Vagina (tissue), 2 donors: Measurements from ENCODE around the gene RAB12.

Source experiments
- POLR2A ChIP-seq, 2 donors: fragments of 450-650 bp; IDR thresholded peaks; one replicate each; pipeline ENCODE4 v1.6.1; 2017; ENCODE audit warnings: antibody characterized with exemption in 2 of 2, mild to moderate bottlenecking in 2 of 2, moderate library complexity in 2 of 2
- POLR2AphosphoS5 ChIP-seq, 2 donors: sonication (generic); formaldehyde crosslinking; IDR thresholded peaks; one replicate each; pipeline ENCODE4 v1.9.0; 2017; ENCODE audit warnings: antibody characterized with exemption in 2 of 2, mild to moderate bottlenecking in 2 of 2, low read depth in 1 of 2; ENCODE audit not compliant: insufficient read depth in 1 of 2
- TF ChIP-seq, protein P1 (sequence below), 3 experiments: fragments of 450-650 bp in 2 of 3; fragments of 200-600 bp in 1 of 3; sonication (generic) in 1 of 3; IDR thresholded peaks; one replicate each; pipeline ENCODE4 v1.5.1; 2017 to 2019; ENCODE audit warnings: antibody characterized with exemption in 3 of 3, mild to moderate bottlenecking in 2 of 3, moderate library complexity in 2 of 3

DNA sequence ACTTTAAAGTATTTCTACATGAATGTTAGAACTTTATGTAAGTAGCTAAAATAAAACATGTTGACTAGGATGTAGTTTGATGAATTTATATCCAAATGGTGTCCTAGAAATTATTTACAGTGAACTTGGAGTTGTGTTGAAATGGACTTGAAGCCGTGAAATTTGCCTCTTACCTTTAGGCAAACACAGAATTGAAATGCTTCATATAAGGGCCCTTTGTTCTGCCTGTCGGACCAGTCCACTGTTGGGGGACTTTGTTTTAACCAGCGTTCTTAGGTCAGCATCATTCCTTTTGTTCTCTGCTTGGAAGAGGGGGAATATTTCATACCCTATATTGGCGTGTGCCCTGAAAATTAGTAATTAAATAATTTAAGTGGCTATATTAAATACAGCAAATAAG, 18.3 kb downstream of the RAB12 start:
- TF ChIP-seq POLR2A (IDR thresholded peaks at IDR 0.05), result no peak
- TF ChIP-seq, protein P1, sequence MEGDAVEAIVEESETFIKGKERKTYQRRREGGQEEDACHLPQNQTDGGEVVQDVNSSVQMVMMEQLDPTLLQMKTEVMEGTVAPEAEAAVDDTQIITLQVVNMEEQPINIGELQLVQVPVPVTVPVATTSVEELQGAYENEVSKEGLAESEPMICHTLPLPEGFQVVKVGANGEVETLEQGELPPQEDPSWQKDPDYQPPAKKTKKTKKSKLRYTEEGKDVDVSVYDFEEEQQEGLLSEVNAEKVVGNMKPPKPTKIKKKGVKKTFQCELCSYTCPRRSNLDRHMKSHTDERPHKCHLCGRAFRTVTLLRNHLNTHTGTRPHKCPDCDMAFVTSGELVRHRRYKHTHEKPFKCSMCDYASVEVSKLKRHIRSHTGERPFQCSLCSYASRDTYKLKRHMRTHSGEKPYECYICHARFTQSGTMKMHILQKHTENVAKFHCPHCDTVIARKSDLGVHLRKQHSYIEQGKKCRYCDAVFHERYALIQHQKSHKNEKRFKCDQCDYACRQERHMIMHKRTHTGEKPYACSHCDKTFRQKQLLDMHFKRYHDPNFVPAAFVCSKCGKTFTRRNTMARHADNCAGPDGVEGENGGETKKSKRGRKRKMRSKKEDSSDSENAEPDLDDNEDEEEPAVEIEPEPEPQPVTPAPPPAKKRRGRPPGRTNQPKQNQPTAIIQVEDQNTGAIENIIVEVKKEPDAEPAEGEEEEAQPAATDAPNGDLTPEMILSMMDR (IDR thresholded peaks at IDR 0.05), result no peak
- TF ChIP-seq POLR2AphosphoS5 (IDR thresholded peaks at IDR 0.05; ENCODE audit: insufficient read depth in 1 of 2, low read depth in 1 of 2), result no peak
